ENCODE measurements around the gene ADRB1. TPM values are rescaled to one million over a fixed set of nuclear protein-coding genes. Genes with fewer than 3 reads are reported as not detected.

ADRB1 gene
- polyA plus RNA-seq, 1 experiment, result not detected

- Histone ChIP-seq H3K4me3 (ENCODE audit: low read depth, low read length) (no peak overlapping the region), H3K27ac (ENCODE audit: low read depth, low read length) (no peak overlapping the region), H3K9me3 (ENCODE audit: control insufficient read depth, insufficient read depth, low read length) (no peaks in the 10 kb centered on the region), H3K27me3 (ENCODE audit: control insufficient read depth, insufficient read depth, low read length) (peaks cover 3% of the 10 kb centered on the region)
- ChIA-PET CTCF (no interaction called here), POLR2A (no interaction called here)
- no peak for TF ChIP-seq CTCF (IDR thresholded peaks at IDR 0.05; ENCODE audit: low read depth, low read length)
- DNase-seq (ENCODE audit: low read depth, low spot score), result no peak
Observed at GRCh38 chr10:114070710-114071109, 27.0 kb downstream of the ADRB1 start.

DNA sequence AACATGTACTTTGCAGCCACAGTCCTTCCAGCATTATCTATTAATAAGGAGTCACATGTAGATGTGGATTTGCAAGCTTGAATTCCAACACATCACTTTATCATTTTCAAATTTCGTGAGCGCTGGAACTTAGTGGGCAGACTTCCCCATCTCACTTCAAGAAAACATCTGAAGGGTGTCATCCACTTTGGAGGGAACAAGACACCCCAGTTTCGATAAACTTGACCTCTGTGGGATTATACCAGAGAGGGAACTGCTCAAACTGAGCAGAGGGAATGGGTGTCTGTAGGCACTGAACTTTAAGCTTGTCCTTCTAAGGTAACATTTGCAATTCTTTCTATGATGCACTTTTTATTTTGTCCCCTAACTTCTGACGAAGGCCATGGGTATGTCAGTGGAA, 27.5 kb downstream of the ADRB1 start:
- H3K9me3 ChIP-seq (ENCODE audit: control insufficient read depth, insufficient read depth, low read length), result no peaks in the 10 kb centered on the region
- no peak overlapping the region for H3K4me3 ChIP-seq (ENCODE audit: low read depth, low read length)
- no peak overlapping the region for H3K27ac ChIP-seq (ENCODE audit: low read depth, low read length)
- CTCF ChIA-PET, result no interaction called here
- peaks cover 3% of the 10 kb centered on the region for H3K27me3 ChIP-seq (ENCODE audit: control insufficient read depth, insufficient read depth, low read length)
- DNase-seq (ENCODE audit: low read depth, low spot score), result no peak
- no peak for TF ChIP-seq CTCF (IDR thresholded peaks at IDR 0.05; ENCODE audit: low read depth, low read length)
- POLR2A ChIA-PET, result no interaction called here

DNA sequence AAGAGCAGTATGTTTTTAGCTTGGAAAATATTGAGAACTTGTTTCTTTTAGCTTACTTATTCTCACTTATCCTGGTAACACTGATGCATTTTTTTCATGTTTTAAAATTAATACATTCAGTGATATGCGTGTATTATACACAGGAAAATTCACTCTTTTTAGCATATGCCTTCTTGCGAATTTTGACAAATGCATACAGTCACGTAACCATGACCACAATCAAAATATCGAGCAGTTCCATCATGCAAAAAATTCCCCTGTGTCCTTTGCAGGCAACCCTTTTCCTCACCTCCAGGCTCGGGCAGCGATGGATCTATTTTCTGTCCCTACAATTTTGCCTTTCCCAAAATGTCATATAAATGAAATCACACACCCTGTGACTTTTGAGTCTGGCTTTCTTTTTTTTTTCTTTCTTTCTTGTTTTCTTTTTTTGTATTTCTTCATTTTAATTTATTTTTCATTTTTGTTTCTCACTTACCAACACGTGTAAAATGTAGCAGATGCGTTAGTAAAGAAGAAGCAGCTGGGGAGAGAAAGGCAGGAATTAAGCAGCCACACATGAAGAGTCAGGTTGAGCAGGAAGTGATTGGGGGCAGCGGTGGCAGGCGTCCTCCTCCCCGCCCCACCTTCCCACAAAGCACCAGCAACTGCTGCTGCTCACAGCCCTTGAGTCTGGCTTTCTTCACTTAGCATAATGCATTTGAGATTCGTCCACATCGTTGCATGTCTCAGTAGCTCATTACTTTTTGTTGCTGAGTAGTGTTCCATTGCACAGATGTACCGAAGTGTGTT, 29.9 kb downstream of the ADRB1 start:
- Histone ChIP-seq H3K4me3 (ENCODE audit: low read depth, low read length) (no peak overlapping the region), H3K9me3 (ENCODE audit: control insufficient read depth, insufficient read depth, low read length) (no peaks in the 10 kb centered on the region), H3K27ac (ENCODE audit: low read depth, low read length) (no peak overlapping the region), H3K27me3 (ENCODE audit: control insufficient read depth, insufficient read depth, low read length) (peaks cover 3% of the 10 kb centered on the region)
- no peak for DNase-seq (ENCODE audit: low read depth, low spot score)
- CTCF ChIA-PET, result interaction anchor here (0.6 kb wide), 1 partner anchor 268 kb away, joined by 3 read pairs; no protein-coding TSS in a partner anchor
- no peak for TF ChIP-seq CTCF (IDR thresholded peaks at IDR 0.05; ENCODE audit: low read depth, low read length)
- POLR2A ChIA-PET, result no interaction called here

- Histone ChIP-seq H3K27ac (ENCODE audit: low read depth, low read length) (no peak overlapping the region), H3K9me3 (ENCODE audit: control insufficient read depth, insufficient read depth, low read length) (no peaks in the 10 kb centered on the region), H3K27me3 (ENCODE audit: control insufficient read depth, insufficient read depth, low read length) (peaks cover 3% of the 10 kb centered on the region), H3K4me3 (ENCODE audit: low read depth, low read length) (no peak overlapping the region)
- CTCF ChIA-PET, result interaction anchor here (0.5 kb wide), 1 partner anchor 653 kb away, joined by 3 read pairs; no protein-coding TSS in a partner anchor
- no peak for TF ChIP-seq CTCF (IDR thresholded peaks at IDR 0.05; ENCODE audit: low read depth, low read length)
- DNase-seq (ENCODE audit: low read depth, low spot score), result no peak
- POLR2A ChIA-PET, result no interaction called here
Observed at GRCh38 chr10:114075093-114075492, 31.4 kb downstream of the ADRB1 start.

DNA sequence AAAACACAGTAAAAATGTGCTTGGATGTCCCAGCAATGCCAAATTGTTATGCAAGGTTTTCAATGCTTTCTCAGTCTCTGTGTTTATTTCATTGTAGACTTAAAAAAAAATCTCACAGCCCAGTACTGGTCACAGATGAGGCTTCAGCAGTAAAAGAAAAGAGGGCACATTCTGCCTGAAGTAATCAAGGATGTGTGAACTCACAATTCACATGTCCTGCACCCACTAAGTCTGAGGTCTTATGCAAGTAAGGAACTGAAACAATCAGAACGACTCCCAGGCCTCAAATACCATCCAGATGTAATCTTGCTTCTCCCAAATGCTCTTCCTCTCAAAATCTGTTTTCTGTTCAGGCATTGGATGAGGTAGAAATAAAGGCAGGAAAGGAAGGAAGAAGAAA, 33.7 kb downstream of the ADRB1 start:
- Histone ChIP-seq H3K4me3 (ENCODE audit: low read depth, low read length) (no peak overlapping the region), H3K27ac (ENCODE audit: low read depth, low read length) (no peak overlapping the region), H3K9me3 (ENCODE audit: control insufficient read depth, insufficient read depth, low read length) (no peaks in the 10 kb centered on the region), H3K27me3 (ENCODE audit: control insufficient read depth, insufficient read depth, low read length) (peaks cover 5% of the 10 kb centered on the region)
- ChIA-PET POLR2A (no interaction called here), CTCF (no interaction called here)
- no peak for TF ChIP-seq CTCF (IDR thresholded peaks at IDR 0.05; ENCODE audit: low read depth, low read length)
- DNase-seq (ENCODE audit: low read depth, low spot score), result no peak
